ENCODE data around the gene GSS. TPM values are rescaled to one million over a fixed set of nuclear protein-coding genes. Genes with fewer than 3 reads are reported as not detected.

The GSS gene
- total and polyA plus RNA-seq, 2 donors (not counting 1 experiment from before 2014, with no cell fraction given), result 55.3 to 71.3 TPM

- no peaks in the 10 kb centered on the region for H4K20me1 ChIP-seq (ENCODE audit: control insufficient read depth, extremely low read depth, insufficient read depth, low read length)
- H3K79me2 ChIP-seq (ENCODE audit: control insufficient read depth, insufficient read depth, low read length), result no peaks in the 10 kb centered on the region
- DNase-seq (ENCODE audit: low read depth in 2 of 2), result no peak
- H3K27ac ChIP-seq (ENCODE audit: insufficient read depth, low read length), result no peak overlapping the region
- H3K36me3 ChIP-seq (ENCODE audit: control insufficient read depth, insufficient read depth, low read length), result no peaks in the 10 kb centered on the region
- H2AFZ ChIP-seq (ENCODE audit: low read length), result no peak overlapping the region
- no peak overlapping the region for H3K4me3 ChIP-seq (replicated peaks in 1 of 4; ENCODE audit: control extremely low read depth in 1 of 4, insufficient read depth in 1 of 4, low read depth in 3 of 4, low read length in 4 of 4)
- H3K4me2 ChIP-seq (ENCODE audit: extremely low read depth, insufficient read depth, low read length), result no peak overlapping the region
- TF ChIP-seq EZH2 (IDR thresholded peaks at IDR 0.05; ENCODE audit: low read length, missing control alignments), result no peak
- no peak for TF ChIP-seq CTCF (conservative IDR thresholded peaks at IDR 0.05 in 1 of 2, IDR thresholded peaks at IDR 0.05 in 1 of 2; ENCODE audit: low read depth in 1 of 2, low read length in 2 of 2)
- H3K4me1 ChIP-seq (ENCODE audit: control insufficient read depth, extremely low read depth, insufficient read depth, low read length), result no peaks in the 10 kb centered on the region
- H3K9me3 ChIP-seq (ENCODE audit: control insufficient read depth, insufficient read depth, low read depth, low read length), result no peaks in the 10 kb centered on the region
- no peak overlapping the region for H3K9ac ChIP-seq (ENCODE audit: insufficient read depth, low read length)
- peaks cover 2% of the 10 kb centered on the region for H3K27me3 ChIP-seq (ENCODE audit: control insufficient read depth, insufficient read depth, low read length)
Observed at GRCh38 chr20:34968042-34968775, 12.6 kb upstream of the GSS start.

GRCh38 chr20:34967421-34967820 lies 11.8 kb upstream of the GSS start:
- H3K36me3 ChIP-seq (ENCODE audit: control insufficient read depth, insufficient read depth, low read length), result no peaks in the 10 kb centered on the region
- no peaks in the 10 kb centered on the region for H3K27me3 ChIP-seq (ENCODE audit: control insufficient read depth, insufficient read depth, low read length)
- H3K79me2 ChIP-seq (ENCODE audit: control insufficient read depth, insufficient read depth, low read length), result no peaks in the 10 kb centered on the region
- no peak for DNase-seq (ENCODE audit: low read depth in 2 of 2)
- no peaks in the 10 kb centered on the region for H3K9me3 ChIP-seq (ENCODE audit: control insufficient read depth, insufficient read depth, low read depth, low read length)
- TF ChIP-seq CTCF (conservative IDR thresholded peaks at IDR 0.05 in 1 of 2, IDR thresholded peaks at IDR 0.05 in 1 of 2; ENCODE audit: low read depth in 1 of 2, low read length in 2 of 2) (no peak), EZH2 (IDR thresholded peaks at IDR 0.05; ENCODE audit: low read length, missing control alignments) (no peak)
- no peak overlapping the region for H3K4me3 ChIP-seq (replicated peaks in 1 of 4; ENCODE audit: control extremely low read depth in 1 of 4, insufficient read depth in 1 of 4, low read depth in 3 of 4, low read length in 4 of 4)
- H3K27ac ChIP-seq (ENCODE audit: insufficient read depth, low read length), result no peak overlapping the region
- H3K4me2 ChIP-seq (ENCODE audit: extremely low read depth, insufficient read depth, low read length), result no peak overlapping the region
- no peaks in the 10 kb centered on the region for H3K4me1 ChIP-seq (ENCODE audit: control insufficient read depth, extremely low read depth, insufficient read depth, low read length)
- no peak overlapping the region for H3K9ac ChIP-seq (ENCODE audit: insufficient read depth, low read length)
- H4K20me1 ChIP-seq (ENCODE audit: control insufficient read depth, extremely low read depth, insufficient read depth, low read length), result no peaks in the 10 kb centered on the region
- no peak overlapping the region for H2AFZ ChIP-seq (ENCODE audit: low read length)

- no peak for DNase-seq (ENCODE audit: low read depth in 2 of 2)
- no peak overlapping the region for H3K9ac ChIP-seq (ENCODE audit: insufficient read depth, low read length)
- H2AFZ ChIP-seq (ENCODE audit: low read length), result no peak overlapping the region
- no peak overlapping the region for H3K4me3 ChIP-seq (replicated peaks in 1 of 4; ENCODE audit: control extremely low read depth in 1 of 4, insufficient read depth in 1 of 4, low read depth in 3 of 4, low read length in 4 of 4)
- no peaks in the 10 kb centered on the region for H3K4me1 ChIP-seq (ENCODE audit: control insufficient read depth, extremely low read depth, insufficient read depth, low read length)
- no peak overlapping the region for H3K4me2 ChIP-seq (ENCODE audit: extremely low read depth, insufficient read depth, low read length)
- no peak overlapping the region for H3K27ac ChIP-seq (ENCODE audit: insufficient read depth, low read length)
- no peaks in the 10 kb centered on the region for H4K20me1 ChIP-seq (ENCODE audit: control insufficient read depth, extremely low read depth, insufficient read depth, low read length)
- no peaks in the 10 kb centered on the region for H3K36me3 ChIP-seq (ENCODE audit: control insufficient read depth, insufficient read depth, low read length)
- H3K79me2 ChIP-seq (ENCODE audit: control insufficient read depth, insufficient read depth, low read length), result no peaks in the 10 kb centered on the region
- H3K9me3 ChIP-seq (ENCODE audit: control insufficient read depth, insufficient read depth, low read depth, low read length), result no peaks in the 10 kb centered on the region
- TF ChIP-seq EZH2 (IDR thresholded peaks at IDR 0.05; ENCODE audit: low read length, missing control alignments) (no peak), CTCF (conservative IDR thresholded peaks at IDR 0.05 in 1 of 2, IDR thresholded peaks at IDR 0.05 in 1 of 2; ENCODE audit: low read depth in 1 of 2, low read length in 2 of 2) (no peak)
- H3K27me3 ChIP-seq (ENCODE audit: control insufficient read depth, insufficient read depth, low read length), result no peaks in the 10 kb centered on the region
Observed at GRCh38 chr20:34965051-34965450, 9.4 kb upstream of the GSS start.
